Astrocyte of the spinal cord (primary cell): ENCODE data around the gene HNRNPM.

Experiments used
- DNase-seq: peaks from one replicate; pipeline ENCODE4 v3.0.0; 2011; ENCODE audit warnings: low read depth, low spot score
- H3K4me3 ChIP-seq: 2 replicates; pipeline ENCODE4 v1.5.1; 2011; ENCODE audit warnings: low read depth, mild to moderate bottlenecking, low read length, moderate library complexity
- in situ Hi-C: cut with HindIII; loops from 2 replicates; pipeline ENCODE4 v1.10.0; 2017; ENCODE audit warnings: low sequenced_read_pairs
- TF ChIP-seq, protein P1 (sequence below): IDR thresholded peaks from 2 replicates; pipeline ENCODE4 v1.5.1; 2012; ENCODE audit warnings: low read depth, mild to moderate bottlenecking, low read length, inconsistent platforms

The HNRNPM gene

DNA sequence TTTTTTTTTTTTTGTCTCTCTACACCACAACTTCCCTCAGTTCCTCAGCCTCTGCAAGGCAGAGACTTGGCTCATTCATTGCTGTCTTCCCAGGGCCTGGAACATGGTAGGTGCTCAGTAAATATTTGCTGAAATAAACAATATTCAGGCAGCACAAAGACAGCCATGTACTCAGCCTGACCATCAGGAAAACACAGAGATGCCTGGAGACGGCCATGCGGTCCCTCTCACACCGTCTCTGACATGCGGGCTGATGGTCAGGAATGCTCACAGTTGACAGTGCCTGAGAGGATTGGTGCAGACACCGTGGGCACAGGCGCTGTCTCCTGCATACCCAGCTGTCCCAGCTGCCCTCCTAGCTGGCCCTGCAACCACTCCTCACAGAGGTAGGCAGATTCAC lies 56.7 kb downstream of the HNRNPM start:
- TF ChIP-seq, protein P1, sequence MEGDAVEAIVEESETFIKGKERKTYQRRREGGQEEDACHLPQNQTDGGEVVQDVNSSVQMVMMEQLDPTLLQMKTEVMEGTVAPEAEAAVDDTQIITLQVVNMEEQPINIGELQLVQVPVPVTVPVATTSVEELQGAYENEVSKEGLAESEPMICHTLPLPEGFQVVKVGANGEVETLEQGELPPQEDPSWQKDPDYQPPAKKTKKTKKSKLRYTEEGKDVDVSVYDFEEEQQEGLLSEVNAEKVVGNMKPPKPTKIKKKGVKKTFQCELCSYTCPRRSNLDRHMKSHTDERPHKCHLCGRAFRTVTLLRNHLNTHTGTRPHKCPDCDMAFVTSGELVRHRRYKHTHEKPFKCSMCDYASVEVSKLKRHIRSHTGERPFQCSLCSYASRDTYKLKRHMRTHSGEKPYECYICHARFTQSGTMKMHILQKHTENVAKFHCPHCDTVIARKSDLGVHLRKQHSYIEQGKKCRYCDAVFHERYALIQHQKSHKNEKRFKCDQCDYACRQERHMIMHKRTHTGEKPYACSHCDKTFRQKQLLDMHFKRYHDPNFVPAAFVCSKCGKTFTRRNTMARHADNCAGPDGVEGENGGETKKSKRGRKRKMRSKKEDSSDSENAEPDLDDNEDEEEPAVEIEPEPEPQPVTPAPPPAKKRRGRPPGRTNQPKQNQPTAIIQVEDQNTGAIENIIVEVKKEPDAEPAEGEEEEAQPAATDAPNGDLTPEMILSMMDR: no peak
- in situ Hi-C loops: no loop called here
- no peak for DNase-seq
- no peak overlapping the region for H3K4me3 ChIP-seq

DNA sequence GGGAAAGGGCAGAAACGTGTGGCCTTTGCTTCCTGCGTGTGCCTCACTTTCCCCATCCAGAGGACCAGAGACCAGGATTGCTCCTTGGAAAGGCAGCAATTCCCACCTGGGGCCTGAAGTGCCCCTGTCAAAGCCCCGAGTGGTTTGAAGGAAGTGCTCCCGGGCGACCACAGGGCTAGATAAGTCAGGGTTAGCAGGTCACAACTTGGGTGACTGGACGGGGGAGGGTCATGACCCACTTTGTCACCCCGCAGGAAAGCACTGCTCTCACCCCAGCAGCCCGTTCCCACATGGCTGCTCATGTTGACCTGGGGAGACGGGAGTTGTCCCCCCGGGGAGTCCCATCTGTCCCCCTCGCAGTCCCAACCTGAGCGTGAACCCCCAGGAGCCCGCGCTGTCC lies 57.2 kb downstream of the HNRNPM start:
- TF ChIP-seq, protein P1: no peak

DNA sequence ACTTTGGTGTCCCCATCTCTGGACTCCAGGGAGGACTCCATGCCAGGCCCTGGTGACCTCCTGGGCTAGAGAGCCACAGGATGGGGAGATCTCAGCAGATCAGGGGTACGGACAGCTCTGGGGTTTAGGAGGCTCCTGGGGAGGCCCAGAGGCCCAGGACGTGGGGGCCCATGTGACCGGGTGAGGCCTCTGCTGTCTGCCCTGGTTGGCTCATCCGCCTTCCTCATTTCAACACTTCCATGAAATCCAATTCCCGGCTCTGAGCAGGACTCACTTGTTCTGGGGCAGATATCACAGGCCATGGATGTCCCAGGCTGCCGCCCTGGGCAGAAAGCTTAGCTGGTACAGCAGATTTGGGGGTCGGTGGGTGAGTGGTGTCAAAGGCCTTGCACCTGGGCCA lies 58.7 kb downstream of the HNRNPM start:
- no peak overlapping the region for H3K4me3 ChIP-seq
- in situ Hi-C loops: no loop called here
- no peak for DNase-seq
- TF ChIP-seq, protein P1: no peak

More for the DNA sequence above, 57.2 kb downstream of the HNRNPM start:
- H3K4me3 ChIP-seq: no peak overlapping the region
- in situ Hi-C loops: no loop called here
- DNase-seq: no peak

DNA sequence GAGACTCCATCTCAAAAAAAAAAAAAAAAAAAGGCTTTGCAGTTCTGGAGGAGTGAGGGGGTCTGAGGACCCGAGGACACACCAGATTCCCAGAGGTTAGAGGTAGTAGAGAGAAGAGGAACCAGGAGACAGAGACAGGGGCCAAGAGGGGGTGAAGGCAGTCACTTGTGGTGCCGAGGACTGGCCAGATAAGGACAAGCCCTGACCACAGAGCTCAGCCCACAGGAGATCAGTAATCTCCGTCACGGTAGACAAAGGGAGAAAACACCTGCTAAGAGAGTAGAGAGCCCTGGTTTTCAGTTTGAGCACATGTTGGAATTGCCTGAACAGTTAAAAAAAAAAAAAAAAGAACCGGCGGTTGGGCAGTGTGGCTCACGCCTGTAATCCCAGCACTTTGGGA lies 59.4 kb downstream of the HNRNPM start:
- in situ Hi-C loops: no loop called here
- no peak overlapping the region for H3K4me3 ChIP-seq
- TF ChIP-seq, protein P1: no peak
- no peak for DNase-seq

DNA sequence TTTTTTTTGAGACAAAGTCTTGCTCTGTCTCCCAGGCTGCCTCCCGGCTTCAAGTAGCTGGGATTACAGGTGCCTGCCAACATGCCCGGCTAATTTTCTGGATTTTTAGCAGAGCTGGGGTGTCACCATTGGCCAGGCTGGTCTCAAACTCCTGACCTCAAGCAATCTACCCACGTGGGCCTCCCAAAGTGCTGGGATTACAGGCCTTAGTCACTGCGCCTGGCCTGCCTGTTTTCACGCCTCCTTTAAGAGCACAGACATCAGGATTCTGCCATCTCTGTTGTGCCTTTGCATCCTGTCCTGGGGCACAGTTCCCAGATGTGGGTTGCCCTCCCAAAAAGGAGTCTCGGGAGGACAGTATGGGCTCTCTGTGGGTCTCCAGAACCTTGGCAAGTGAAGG lies 60.1 kb downstream of the HNRNPM start:
- TF ChIP-seq, protein P1: no peak
- in situ Hi-C loops: no loop called here
- no peak for DNase-seq
- no peak overlapping the region for H3K4me3 ChIP-seq

DNA sequence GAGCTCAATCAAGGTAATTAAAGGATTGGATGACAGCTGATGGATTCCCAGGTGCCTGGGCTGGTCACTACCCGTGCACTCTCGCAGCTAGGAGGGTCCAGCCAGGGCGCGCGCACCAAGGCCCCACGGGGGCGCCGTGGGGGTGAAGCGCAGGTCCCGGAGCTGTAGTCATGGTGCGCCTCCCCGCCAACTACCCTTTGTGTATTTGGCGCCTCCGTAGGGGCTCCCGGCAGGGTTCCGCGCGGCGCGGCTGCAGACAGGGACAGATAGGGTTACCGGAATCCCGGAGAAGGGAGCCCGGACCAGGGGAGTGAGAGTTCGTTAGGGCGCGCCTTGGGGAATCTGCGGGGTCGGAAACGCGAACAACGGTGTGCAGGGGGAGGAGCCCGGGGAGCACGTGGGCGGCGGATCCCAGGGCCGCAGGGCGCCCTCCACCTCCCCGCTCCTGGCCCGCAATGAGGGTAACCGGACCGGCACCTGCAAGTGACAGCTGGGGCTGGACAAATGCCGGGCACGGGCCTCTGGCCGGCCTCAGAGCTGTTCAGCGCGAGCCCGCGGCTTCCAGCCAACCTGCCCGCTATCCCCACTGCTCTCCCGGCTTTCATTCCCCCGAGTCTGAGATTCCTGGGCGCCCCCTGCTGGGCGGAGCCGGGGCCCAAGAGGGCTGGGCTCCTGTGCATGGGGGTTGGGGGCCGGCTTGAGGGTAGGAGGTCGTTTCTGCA lies 61.1 kb downstream of the HNRNPM start:
- TF ChIP-seq, protein P1: peak; percentile 93
- DNase-seq: peak; percentile 63
- in situ Hi-C loops: no loop called here
- H3K4me3 ChIP-seq: peak overlapping the region; percentile 49
